HG03039 (cell line): ENCODE data around the gene MTMR1.

Source experiments
- ATAC-seq: cut with Tn5 transposase; IDR thresholded peaks from one replicate; pipeline ENCODE4 v1.9.1; 2021; ENCODE audit warnings: mild to moderate bottlenecking, moderate library complexity; ENCODE audit not compliant: unreplicated experiment

Gene MTMR1

GRCh38 chrX:150692831-150693724 is at the start of gene MTMR1:
TSS of gene MTMR1 (plus strand) at chrX:150693396. CDS start at chrX:150693531, 135 bp downstream.
- peak; percentile 50 for ATAC-seq

- ATAC-seq, result no peak
Measured at GRCh38 chrX:150643958-150644357, 49.2 kb upstream of the MTMR1 start.

- no peak for ATAC-seq
Measured at GRCh38 chrX:150644422-150644821, 48.8 kb upstream of the MTMR1 start.

DNA sequence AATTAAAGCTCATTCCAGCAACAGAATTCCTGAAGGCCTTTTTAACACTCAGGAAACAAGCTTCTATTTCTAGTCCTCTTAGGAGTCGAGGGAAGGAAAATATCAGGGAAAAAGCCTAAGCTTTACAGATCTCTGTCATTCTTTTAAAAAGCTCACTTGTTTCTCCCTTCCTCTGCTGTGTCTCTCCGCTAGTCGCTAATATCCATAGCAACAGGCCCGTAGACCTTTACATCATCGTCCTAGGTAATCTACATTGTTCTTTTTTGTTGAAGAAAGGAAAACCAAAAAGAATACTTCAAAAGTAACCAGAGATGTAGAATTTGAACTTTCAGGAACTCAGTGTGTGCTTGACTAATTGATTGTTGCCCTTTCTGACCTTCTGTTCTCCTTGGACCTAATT is 45.9 kb upstream of the MTMR1 start:
- no peak for ATAC-seq

GRCh38 chrX:150648296-150648940 is 44.8 kb upstream of the MTMR1 start:
- no peak for ATAC-seq

- no peak for ATAC-seq
Measured at GRCh38 chrX:150649096-150649870, 43.9 kb upstream of the MTMR1 start.

- ATAC-seq, result no peak
Measured at GRCh38 chrX:150651906-150652305, 41.3 kb upstream of the MTMR1 start.

- no peak for ATAC-seq
Measured at GRCh38 chrX:150655788-150656187, 37.4 kb upstream of the MTMR1 start.

DNA sequence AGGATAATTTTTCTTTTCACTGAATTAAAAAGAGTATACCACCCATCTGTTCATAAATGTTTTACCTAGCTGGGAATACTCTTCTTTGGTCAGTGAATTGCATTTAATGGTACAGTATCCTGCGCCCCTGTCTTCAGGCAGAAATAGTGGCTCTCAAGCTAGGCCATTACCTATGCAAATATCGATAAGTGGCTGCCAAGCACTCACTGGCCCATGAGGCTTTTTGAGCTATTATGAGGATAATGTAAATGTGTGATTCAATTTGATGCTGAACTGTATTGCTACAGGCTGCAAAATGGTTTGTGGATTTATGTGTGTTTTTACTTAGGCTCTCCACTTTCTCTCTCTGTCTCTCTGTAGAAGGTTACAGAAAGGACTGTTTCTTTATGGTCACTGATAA is 30.1 kb upstream of the MTMR1 start:
- no peak for ATAC-seq

DNA sequence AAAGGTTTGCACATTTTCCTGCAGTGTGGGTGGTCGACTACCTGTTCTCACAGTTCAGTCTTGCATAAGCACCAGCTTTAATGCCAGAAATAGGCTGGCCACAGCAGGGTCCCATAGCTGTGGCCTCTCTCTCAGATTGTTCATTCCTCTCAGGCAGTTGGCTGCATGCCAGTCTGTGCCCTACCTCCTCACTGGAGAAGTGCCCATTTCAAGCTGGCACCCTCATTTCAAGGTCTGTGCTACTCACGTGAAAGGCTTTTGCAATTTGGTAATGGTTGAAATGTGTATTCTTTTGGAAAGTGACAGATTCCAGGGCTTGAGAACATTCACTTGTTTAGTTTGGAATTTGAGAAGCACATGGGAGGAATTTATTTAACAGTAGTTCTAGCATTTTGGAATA is 28.9 kb upstream of the MTMR1 start:
- ATAC-seq, result no peak

GRCh38 chrX:150676221-150676620 is 17.0 kb upstream of the MTMR1 start:
- ATAC-seq, result no peak

GRCh38 chrX:150680974-150681373 is 12.2 kb upstream of the MTMR1 start:
- ATAC-seq, result no peak

GRCh38 chrX:150683112-150683511 is 10.1 kb upstream of the MTMR1 start:
- no peak for ATAC-seq

GRCh38 chrX:150683536-150684146 is 9.6 kb upstream of the MTMR1 start:
- ATAC-seq, result no peak

DNA sequence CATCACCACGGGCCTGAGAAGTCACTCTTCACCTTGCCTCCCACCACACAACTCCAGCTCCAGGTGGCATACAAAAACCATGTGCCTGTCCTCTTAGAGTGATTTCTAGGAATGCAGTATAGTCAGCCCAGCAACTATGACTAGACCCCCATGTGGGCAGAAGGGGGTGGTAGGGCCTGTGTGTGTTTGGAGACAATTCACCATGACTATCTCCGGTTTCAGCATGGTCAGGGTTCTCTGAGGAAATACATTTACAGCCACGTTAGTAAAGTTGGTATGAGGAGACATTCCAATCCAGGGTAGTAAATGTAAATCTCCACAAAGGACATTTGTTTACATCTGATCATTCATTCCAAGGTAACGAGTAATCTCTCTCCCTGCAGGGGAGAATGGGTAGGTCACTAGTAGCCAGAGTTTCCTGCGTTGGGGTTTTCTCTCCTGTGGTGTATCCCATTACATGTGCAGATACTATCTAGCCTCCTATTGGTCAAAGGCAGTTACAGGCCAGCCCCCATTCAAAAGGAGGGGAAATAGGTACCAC is 4.2 kb upstream of the MTMR1 start:
- no peak for ATAC-seq

GRCh38 chrX:150690126-150690525 is 3.1 kb upstream of the MTMR1 start:
- ATAC-seq, result no peak

GRCh38 chrX:150692296-150692695 is 900 bp upstream of the MTMR1 start:
- ATAC-seq, result no peak

DNA sequence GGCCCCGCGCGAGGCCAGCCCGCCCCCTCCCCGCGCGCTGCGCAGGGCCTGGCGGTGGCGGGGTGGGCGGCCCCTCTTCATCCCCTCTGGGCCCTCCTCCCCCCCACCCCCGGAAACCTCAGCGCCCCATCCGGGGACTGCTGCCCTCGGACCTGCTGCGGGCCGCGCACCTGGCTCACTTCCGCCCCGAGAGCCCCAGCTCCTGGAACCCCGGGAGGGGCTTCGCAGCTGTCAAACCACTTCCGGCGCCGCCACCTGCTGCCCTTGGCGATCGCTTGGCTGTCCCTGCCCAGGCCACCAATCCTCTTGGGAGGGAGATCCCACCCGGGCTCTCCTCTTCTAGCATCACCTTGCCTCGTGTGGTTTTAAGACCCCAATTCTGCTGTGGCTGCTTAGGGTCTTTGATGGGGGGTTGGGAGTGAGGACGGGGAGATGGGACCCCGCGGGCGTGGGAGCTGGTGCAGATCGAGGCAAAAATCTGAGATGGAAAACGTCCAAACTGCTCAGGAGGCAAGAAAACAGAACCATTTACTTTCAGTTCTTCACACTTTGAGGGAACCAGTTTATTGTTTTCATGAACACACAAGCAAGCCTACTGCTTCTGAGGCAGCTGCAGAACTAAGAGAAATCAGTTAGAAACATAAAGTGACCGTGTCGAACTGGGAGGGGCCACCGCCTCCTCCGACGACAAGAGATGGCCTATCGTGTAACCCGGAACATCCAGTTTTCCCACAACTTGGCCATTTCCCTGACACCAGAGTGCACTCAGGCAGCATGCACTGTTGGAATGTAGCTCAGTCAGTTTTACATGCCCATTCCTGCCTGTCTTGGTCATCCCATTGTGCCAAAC is 754 bp downstream of the MTMR1 start:
- ATAC-seq, result peak; percentile 60

GRCh38 chrX:150694738-150695410 is 1.7 kb downstream of the MTMR1 start:
- peak; percentile 26 for ATAC-seq
